Amniotic epithelial cell (primary cell): Measurements from ENCODE around the gene DEAF1.
A peak's percentile ranks its signal among the peaks of the same experiment; 100 is the strongest.

Source experiments
- DNase-seq: peaks from one replicate; pipeline ENCODE4 v3.0.0-alpha.2; 2010; ENCODE audit warnings: low read depth

DEAF1 gene

DNA sequence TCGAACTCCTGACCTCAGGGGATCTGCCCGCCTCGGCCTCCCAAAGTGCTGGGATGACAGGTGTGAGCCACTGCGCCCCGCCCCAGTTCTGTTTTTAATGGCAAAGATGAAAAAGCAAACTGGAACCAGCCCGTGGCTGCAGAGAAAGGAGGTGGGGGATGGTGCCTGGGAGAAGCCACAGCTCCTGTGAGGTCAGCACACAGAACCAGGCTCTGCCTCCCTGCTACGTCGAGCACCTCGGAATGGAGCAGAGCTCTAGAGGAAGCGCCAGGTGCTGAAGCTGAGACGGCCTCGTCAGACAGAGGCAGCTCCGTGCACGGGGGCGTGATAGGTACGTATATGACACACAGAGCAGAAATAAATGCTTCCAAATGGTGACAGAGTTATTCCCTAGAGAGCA lies 49.5 kb downstream of the DEAF1 start:
- no peak for DNase-seq

DNA sequence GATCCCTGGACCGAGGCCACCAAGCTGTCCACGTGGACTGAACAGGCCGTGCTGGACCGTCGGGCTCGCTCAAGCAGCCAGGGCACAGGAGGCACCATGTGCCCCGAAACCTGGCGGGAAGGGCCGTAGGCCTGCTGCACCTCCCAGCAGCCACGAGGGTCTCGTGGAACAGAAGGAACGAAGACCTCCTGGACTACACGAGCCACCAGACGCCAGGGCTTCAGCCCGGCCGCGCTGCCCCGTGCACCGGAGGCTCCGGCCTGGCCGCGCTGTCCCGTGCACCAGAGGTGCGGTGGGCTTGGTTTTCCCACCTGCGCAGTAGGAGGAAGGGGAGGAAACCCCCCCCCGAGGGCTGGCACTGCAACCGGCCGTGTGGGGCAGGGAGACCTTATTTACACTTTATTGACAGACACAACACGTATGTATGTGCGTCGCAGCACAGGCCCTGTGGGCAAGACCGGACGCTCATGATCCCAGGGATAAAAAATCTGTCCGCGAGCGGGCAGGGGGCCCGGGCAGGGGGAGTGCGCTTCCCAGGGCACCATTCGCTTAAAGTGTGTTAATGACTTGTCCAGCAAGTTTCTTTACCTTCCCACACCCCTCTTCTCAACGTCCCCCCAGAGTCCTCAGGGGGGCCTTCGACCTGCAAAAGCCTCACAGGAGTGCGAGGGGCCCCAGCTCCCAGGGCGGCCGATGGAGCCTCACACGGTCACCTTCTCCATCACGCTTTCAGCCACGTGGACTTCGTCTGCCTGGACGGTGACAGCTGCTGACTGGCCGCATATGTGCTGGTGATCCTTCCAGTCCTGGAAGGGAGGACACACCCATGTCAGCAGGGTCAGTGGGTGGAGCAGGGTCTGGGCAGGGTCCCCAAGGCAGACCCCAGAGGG lies 50.9 kb downstream of the DEAF1 start:
- no peak for DNase-seq

DNA sequence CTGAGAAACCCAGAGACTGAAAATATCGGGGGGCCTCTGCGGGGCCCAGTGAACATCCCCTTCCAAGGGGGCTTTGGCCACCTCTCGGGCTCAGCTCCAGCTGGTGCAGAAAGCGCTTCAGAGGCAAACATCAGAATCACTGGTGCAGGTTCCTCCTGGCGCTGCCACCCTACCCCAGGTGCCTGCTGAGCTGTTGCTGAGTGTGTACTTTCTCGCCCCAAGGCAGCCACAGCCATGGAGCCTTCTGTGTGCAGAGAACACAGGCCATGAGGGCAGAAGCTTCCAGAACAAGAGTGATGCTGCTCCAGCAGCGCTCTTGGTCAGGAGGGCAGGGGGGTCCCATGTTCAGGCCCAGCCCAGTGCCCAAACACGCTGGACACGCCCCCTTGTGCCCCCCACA lies 51.7 kb downstream of the DEAF1 start:
- DNase-seq = no peak

DNA sequence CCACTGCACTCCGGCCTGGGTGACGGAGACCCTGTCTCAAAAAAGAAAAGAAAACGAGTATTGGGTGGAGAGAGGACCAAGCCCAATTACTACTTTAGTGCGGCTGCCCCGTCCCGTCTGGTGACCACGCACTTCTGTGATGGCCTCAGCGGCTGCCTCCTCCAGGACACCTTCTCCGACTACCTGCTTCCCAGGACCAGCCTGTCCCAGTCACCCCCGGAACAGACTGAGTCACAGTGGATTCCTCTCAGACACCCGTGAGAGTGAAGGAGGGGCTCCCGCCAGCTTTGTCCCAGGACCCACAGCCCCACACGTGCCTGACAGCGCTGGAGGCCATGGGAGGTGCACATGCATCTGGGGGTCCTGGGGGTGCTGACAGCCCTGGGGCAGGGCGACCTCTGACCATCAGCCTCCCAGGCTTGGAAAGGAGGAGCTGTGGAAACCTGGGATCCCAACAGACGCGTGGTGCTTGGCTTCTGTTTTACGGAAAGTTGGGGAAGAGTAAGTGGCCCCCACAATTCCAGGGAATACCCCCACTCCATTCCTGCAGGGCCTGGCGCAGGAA lies 53.1 kb downstream of the DEAF1 start:
- no peak for DNase-seq

DNA sequence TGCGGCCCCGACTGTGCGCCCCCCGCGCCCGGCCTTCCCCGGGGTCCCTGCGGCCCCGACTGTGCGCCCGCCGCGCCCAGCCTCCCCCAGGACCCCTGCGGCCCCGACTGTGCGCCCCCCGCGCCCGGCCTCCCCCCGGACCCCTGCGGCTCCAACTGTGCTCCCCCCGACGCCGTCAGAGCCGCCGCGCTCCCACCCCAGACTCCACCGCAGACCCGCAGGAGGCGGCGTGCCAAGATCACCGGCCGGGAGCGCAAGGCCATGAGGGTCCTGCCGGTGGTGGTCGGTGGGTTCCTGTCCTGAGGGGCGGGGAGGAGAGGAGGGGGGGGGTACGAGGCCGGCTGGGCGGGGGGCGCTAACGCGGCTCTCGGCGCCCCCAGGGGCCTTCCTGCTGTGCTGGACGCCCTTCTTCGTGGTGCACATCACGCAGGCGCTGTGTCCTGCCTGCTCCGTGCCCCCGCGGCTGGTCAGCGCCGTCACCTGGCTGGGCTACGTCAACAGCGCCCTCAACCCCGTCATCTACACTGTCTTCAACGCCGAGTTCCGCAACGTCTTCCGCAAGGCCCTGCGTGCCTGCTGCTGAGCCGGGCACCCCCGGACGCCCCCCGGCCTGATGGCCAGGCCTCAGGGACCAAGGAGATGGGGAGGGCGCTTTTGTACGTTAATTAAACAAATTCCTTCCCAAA lies 54.9 kb downstream of the DEAF1 start:
- DNase-seq = no peak

DNA sequence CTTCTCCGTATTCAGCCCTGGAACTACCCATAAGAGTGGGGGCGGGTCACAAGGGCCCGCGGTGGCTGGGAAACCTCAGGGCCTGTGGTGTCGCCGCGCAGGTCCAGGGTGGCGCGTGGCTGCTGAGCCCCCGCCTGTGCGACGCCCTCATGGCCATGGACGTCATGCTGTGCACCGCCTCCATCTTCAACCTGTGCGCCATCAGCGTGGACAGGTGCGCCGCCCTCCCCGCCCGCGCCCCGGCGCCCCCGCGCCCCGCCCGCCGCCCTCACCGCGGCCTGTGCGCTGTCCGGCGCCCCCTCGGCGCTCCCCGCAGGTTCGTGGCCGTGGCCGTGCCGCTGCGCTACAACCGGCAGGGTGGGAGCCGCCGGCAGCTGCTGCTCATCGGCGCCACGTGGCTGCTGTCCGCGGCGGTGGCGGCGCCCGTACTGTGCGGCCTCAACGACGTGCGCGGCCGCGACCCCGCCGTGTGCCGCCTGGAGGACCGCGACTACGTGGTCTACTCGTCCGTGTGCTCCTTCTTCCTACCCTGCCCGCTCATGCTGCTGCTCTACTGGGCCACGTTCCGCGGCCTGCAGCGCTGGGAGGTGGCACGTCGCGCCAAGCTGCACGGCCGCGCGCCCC lies 55.6 kb downstream of the DEAF1 start:
- no peak for DNase-seq

DNA sequence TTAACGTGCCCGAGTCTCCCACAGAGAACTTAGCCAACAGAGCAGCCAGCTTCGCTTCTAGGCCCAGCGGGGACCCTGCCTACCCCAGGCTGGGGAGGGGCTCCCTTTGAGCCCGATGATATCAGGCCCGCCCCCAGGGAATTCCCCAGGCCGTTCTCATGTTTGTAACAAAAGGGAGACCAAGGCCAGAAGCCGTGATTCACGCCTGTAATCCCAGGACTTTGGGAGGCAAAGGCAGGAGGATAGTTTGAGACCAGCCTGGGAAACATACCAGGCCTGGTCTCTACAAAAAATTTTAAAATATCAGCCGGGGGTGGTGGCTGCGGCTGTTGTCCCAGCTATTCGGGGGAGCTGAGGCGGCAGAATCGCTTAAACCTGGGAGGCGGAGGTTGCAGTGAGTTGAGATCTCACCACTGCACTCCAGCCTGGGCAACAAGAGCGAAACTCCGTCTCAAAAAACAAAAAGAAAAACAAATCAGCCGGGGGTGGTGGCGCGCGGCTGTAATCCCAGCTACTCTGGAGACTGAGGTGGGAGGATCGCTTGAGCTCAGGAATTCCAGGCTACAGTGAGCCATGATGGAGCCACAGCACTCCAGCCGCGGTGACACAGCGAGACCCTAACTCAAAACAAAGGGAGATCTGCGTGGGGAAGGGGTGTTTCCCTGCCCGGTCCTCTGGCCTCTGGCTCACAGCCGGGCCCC lies 56.2 kb downstream of the DEAF1 start:
- DNase-seq = peak; percentile 26

DNA sequence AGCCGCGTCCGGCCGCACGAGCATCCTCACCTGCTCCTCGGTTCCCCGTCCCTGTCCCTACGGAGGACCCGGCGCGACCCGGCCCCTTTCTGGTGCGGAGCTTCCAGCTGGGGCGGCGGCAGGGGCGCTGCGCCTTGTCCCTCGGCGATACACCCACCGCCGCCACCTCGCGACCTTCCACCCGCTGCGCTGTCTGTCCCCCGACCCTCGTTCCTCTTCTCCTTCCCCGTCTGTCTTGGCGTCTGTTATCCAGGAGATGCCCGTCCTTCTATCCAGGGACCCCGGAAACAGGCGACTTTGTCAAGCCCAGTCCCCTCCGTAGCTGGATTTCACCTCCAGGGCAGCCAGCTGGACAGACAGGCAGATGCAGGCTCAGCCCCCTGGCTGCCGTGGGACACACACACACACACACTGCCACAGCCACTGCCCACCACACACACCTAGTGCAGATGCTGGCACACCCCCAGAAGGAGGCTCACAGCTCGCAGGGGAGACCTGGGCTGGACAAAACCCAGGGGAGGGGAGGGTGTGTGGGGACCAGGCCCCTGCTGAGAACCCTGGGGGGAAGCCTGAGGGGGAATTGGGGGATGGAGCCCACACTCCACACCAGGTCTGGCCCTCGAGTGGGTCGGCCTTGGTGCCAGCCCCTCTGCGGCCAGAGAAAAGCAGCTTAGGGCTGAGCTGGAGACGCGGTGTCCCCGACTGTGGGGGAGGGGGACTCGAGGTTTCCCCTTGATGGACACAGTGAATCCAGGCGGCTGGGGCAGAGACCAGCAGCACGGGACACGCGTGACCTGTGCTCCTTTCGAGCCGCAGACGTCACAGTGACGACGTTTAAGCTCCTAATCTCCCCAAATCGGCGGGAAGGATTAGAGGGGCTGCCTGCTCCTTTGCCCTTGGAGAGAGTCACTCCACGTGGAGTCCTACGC lies 57.2 kb downstream of the DEAF1 start:
- DNase-seq = no peak

DNA sequence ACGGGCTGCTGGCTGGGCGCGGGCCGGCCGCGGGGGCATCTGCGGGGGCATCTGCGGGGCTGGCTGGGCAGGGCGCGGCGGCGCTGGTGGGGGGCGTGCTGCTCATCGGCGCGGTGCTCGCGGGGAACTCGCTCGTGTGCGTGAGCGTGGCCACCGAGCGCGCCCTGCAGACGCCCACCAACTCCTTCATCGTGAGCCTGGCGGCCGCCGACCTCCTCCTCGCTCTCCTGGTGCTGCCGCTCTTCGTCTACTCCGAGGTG lies 57.8 kb downstream of the DEAF1 start:
- DNase-seq = no peak

DNA sequence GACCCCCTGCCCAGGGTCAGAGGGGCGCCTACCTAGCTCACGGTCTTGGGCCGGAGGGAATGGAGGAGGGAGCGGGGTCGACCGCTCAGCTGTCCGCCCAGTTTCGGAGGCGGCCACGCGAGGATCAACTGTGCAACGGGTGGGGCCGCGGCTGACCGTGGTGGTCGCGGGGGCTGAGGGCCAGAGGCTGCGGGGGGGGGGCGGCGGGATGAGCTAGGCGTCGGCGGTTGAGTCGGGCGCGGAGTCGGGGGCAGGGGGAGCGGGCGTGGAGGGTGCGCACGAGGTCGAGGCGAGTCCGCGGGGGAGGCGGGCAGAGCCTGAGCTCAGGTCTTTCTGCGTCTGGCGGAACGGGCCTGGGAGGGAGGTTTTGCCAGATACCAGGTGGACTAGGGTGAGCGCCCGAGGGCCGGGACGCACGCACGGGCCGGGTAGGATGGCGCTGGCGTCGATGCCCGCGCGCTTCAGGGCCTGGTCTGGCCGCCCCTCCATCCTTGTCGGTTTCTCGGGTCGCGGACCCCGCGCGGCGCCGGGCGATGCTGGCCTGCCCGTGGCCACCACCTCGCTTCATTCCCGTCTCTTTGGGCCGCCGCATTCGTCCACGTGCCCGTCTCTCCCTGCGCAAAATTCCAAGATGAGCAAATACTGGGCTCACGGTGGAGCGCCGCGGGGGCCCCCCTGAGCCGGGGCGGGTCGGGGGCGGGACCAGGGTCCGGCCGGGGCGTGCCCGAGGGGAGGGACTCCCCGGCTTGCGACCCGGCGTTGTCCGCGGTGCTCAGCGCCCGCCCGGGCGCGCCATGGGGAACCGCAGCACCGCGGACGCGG lies 58.3 kb downstream of the DEAF1 start, which contains the start of gene DRD4:
TSS of gene DRD4 (plus strand) at position 759 of the 822 bp plus-strand sequence. CDS start at position 795, 36 bp downstream.
- peak; percentile 21 for DNase-seq

DNA sequence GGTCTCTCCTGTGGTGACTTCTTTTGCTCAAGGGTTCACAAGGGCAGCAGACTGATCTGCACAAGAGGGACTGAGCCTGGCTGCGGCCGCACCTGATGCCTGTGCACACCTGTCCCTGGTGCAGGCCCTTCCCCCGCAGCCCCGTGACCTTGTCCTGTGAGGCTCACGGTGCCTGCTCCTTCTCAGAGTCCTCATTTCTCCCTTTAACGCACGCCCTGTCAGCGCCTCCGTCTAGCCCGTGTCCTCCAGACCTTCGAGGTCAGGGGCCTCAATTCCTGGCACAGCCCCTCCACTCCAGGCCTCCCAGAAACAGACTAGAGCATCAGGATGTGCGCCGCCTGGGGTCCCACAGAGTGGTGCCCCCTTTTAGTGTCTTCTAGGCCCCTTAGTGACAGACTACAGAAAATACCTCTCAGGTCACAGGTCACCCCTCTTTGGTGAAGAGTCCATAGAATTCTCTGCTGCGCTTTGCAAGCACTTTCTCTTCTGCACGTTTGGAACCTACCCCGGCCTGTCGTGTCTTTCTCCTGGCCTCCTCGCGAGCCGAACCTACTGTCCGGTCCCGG lies 59.0 kb downstream of the DEAF1 start:
- DNase-seq = no peak

DNA sequence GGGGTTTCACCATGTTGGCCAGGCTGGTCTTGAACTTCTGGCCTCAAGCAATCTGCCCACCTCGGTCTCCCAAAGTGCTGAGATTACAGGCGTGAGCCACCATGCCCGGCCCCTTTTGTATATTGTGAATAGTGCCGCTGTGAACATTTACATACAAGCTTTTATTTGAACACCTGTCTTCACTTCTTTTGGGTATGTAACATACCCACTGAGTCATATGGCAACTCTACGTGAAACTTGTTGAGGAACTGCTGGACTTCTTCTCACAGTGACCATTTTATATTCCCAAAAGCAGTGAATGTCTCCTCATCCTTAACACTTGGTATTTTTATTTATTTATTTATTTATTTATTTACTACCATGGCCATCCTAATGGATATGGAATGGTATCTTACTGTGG lies 64.2 kb downstream of the DEAF1 start:
- DNase-seq = no peak

DNA sequence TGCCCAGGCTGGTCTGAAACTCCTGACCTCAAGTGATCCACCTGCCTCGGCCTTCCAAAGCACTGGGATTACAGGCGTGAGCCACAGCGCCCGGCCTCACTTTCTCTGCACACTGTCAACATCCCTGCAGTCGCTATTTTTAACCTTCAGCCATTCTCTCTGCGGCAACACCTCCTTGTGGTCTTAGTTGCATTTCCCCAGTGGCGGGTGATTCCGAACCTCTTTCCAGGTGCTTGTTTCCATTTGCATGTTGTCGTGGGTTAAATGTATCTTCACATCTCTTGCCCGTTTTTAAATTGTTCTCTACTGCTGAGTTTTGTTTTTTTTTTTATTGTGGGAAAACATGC lies 65.8 kb downstream of the DEAF1 start:
- peak; percentile 41 for DNase-seq

DNA sequence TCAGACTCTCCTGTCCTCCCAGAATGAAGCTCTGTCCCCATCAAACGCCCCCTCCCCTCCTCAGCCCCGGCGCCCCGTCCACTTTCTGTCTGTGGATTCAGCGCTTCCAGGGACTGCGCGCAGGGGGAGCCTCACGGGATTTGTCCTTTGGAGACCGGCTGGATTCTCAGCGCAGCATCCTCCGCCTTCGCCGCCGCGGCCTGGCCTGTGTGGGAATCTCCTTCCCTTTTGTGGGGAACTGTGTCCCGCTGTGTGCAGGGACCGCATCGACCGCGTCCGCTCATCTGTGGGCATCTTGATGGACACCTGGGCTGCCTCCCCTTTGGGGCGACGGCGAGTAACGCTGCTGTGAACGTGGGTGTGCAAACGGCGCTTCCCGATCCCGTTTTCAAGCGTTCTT lies 67.0 kb downstream of the DEAF1 start:
- no peak for DNase-seq

DNA sequence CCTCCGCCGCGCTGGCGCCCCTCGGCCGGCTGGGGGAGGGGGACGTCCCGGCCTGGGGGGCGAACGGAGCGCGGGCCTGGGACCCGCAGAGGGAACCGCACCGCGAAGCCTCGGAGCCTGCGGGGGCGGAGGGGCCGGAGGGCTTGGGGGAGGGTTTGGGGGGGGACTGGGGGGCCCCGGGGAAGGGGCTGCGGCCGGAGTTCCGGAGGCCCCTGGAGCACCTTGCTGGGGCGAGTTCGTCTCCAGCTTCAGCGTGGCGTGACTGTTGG lies 67.8 kb downstream of the DEAF1 start:
- DNase-seq = no peak

DNA sequence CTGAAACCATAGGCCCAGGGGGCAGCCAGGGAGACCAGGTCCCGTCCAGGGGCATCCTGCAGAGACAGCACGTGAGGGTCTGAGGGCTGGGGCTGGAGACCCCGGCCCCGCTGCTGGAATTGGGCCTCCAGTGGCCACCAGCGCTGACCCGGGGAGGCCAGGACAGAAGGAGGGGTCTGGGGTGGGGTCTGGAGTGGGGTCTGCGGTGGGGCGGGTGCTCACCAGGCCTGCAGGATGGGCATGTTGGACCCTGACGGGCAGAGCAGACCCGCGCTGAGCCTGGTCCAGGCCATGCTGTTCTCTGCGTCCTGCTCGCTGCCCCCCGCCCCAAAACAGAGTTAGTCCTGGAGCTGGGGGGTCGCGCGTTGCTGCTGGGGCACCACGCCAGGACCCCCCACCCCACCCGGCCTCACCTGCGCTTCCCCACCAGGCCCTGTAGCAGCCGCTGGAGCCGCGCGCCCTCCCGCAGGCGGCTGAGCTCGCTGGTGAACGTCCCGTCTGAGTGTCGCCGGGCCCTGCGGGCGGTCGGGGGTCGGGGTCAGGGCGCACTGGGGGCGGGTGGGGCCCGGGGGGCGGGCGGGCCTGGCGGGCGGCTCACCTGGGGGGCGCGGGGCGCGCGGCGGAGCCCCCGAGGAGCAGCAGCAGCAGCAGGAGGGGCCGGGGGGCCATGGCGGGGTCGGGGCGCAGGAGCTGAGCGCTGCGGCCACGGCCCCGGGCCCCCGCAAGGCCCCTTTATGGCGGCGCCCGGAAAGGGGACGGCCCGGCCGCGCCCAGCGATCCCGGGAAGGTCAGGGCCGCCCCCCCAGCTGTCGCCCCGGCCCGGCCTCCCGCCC lies 68.3 kb downstream of the DEAF1 start, which contains the start of gene SCT:
TSS of gene SCT (minus strand) at position 707 of the 833 bp plus-strand sequence. CDS start at position 669, 38 bp downstream.
- DNase-seq = no peak

DNA sequence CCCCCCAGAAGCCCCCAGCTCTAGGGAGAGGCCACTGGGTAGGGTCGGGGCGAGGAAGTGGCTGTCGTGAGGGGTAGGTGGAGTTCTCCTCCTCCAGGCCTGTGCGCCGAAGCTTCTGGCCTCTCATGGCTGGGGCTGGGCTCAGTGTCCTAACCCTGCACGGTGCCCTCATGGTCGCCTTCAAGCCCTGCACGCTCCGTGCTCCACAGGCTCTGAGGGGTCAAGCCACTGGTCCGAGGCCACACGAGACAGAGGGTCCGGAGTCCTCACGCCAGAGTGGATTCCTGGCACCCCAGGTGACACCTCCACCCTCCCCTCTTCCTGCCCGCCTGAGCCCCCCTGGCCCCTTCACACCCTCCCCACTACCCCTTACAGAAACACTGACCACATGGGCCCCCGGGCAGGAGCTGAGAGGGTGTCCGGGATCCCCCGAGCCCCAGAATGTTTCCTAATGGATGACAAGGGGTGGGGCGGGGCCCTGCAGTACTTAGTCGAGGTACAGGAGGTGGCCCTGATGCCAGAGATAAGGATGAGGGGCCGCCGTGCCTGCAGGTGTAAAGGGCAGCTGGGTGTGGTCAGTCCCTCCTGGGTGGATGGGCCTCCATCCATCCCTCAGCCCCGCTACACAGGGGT lies 69.3 kb downstream of the DEAF1 start:
- no peak for DNase-seq

DNA sequence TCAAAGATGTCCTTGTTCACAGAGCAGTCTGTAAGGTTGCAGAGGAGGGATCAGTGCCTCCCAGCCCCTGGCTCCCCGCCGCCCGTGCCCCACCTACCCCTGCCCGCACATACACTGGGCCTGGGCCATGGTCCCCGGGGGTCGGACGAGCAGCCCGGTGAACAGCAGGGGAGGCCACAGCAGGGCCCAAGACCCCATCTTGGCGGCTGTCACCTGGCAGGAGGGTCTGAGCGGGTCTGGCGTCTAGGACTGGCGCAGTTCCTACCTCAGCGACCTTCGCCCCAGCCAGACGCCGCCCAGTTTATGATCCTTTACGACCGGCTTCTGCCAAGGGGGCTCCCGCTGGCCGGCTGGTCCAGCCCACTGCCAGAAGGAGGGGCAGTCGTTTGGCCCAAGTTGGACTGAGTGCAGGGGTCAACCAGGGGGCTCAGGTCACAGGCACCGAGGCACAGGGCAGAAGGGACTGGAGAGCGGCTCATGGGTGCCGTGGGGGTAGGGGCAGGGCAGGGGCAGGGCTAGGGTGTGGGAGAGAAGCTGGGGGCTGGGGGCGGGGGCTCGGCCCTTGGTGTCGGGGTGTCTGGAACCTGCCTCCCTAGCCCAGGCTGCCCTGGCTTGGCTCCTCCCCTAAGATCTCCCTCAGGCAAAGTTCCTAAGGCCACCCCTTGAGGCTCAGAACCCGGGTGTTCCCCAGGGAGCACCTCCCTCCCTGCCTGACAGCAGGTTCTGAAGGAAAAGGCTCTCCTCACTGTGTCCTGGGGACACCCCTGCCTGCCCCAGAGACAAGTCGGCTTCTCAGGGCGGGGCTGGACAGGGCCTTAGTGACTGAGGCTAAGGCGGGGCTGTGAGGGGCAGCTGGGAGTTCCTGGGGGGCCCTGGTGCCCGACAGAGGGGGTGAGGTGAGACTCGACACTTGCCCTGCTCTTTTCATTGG lies 70.1 kb downstream of the DEAF1 start, which contains the start of gene CDHR5:
TSS of gene CDHR5 (minus strand) at position 251 of the 931 bp plus-strand sequence. CDS start at position 198, 53 bp downstream.
- DNase-seq = no peak
